C4-2B (cell line): Measurements from ENCODE around the gene RAB22A.

Source experiments
- H3K27ac ChIP-seq: fragments of 450-650 bp; 2 replicates; pipeline ENCODE4 v1.5.1; 2017
- ZFX ChIP-seq: fragments of 450-650 bp; IDR thresholded peaks from 2 replicates; pipeline ENCODE4 v1.6.1; 2017
- TF ChIP-seq, protein P1 (sequence below): fragments of 450-650 bp; conservative IDR thresholded peaks from 2 replicates; pipeline ENCODE4 v1.5.1; 2017; ENCODE audit warnings: mild to moderate bottlenecking

The RAB22A gene

GRCh38 chr20:58344741-58345140 is 35.2 kb downstream of the RAB22A start:
- TF ChIP-seq ZFX: no peak
- TF ChIP-seq, protein P1, sequence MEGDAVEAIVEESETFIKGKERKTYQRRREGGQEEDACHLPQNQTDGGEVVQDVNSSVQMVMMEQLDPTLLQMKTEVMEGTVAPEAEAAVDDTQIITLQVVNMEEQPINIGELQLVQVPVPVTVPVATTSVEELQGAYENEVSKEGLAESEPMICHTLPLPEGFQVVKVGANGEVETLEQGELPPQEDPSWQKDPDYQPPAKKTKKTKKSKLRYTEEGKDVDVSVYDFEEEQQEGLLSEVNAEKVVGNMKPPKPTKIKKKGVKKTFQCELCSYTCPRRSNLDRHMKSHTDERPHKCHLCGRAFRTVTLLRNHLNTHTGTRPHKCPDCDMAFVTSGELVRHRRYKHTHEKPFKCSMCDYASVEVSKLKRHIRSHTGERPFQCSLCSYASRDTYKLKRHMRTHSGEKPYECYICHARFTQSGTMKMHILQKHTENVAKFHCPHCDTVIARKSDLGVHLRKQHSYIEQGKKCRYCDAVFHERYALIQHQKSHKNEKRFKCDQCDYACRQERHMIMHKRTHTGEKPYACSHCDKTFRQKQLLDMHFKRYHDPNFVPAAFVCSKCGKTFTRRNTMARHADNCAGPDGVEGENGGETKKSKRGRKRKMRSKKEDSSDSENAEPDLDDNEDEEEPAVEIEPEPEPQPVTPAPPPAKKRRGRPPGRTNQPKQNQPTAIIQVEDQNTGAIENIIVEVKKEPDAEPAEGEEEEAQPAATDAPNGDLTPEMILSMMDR: no peak
- H3K27ac ChIP-seq: no peak overlapping the region

DNA sequence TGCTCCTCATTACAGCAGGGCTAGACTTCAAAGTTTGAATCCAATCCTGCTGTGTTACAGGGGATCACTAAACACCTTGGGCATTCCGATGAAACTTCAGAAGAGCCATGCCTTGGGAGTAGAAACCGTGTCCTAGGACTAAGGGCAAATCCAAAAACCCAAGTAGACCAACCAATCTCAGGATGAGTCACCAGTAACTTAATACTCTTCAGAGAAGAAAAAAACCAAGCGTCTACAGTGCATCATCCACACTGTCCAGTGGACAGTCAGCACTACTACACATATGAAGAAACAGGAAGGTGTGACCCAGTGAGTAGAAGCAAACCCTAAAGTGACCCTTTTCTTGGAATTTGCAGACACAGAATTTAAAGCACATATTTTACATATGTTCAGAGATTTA is 40.1 kb downstream of the RAB22A start:
- TF ChIP-seq ZFX: no peak
- TF ChIP-seq, protein P1: no peak
- no peak overlapping the region for H3K27ac ChIP-seq

DNA sequence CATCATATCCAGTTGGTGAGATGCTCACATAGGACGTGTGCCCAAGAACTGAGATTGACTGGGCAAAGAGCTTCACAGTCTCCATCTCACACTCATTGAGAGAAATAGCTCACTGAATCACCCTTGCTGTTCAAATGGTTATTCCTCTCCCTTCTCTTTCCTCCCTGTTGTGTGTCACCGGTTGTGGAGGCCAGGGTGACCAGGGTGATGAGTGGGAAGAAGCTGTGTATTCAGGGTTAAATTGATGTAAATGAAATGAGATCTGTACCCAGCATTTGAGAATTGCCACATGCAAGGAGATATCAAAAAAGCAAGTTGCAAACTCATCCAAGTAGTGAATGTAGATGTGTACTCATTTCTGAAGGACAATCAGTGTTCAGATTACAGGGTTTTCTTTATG is 43.0 kb downstream of the RAB22A start:
- no peak for TF ChIP-seq ZFX
- TF ChIP-seq, protein P1: no peak

DNA sequence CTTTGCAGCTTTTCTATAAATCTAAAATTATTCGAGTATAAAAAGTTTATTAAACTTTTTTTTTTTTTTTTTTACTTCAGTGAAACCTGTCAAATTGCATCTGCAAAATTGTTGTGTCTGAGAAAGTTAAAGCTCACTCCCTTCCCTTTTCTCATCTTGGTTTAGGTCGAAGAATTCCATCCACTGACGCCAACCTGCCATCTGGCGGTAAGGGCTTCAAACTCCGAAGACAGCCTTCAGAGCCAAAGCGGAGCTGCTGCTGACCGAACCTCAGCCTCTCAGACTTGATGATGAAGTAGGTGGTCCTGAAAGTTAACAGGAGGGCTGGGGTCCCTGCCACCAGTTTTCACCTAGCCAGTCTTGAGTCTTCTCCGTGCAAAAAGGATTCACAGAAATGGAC is 49.9 kb downstream of the RAB22A start:
- TF ChIP-seq, protein P1: no peak
- no peak for TF ChIP-seq ZFX
- no peak overlapping the region for H3K27ac ChIP-seq

More for the DNA sequence above, 43.0 kb downstream of the RAB22A start:
- H3K27ac ChIP-seq: no peak overlapping the region

- TF ChIP-seq, protein P1: no peak
- TF ChIP-seq ZFX: no peak
These were observed 51.4 kb downstream of the RAB22A start for GRCh38 chr20:58360936-58361335.

DNA sequence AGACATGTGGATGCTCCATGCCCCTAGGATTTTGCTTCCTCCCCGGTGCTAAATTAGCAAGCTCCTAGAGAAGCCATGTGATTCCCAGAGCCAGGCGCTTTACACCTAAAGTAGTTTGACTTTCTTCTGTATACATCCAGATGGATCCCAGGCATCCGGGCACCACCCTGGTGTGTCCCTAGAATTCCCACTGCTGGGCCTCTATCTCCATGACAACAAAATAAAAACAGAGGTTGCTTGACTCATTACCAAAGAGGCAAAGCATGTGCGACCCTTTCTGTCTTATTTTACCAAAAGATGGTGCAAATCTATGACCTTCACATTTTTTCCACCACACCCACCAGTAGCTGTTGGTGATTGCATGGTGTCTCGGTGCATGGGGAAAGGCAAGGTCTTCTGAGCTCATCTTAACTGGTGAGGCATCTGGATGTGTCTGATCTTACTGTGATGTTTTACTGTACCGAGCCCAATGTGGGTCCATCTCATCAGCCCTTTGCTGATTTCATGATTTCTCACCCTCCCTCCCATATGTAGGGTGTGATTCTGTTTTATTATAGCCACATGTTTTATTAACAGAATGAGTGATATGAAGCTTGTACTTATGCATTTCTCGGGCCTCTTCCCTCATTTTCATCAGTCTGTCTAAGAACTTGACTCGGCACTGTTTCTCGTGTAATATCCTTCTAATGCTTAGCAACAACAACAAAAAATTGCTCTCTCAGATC is 52.1 kb downstream of the RAB22A start:
- TF ChIP-seq, protein P1: no peak
- no peak for TF ChIP-seq ZFX

More at GRCh38 chr20:58360936-58361335, 51.4 kb downstream of the RAB22A start:
- H3K27ac ChIP-seq: no peak overlapping the region

DNA sequence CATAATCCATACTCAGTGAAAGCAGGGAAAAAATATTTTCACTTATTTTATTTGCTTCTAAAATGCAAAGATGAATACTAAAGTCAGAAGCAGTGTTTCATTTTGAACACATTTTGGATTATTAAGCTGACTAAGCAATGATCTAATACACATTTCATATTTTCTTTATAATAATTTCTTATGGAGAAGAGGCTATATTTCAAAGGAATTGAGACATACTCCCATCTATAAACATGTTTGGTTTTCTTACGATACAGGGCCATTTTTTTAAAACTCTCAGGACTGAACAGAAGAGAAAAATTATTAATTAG is 52.6 kb downstream of the RAB22A start:
- no peak overlapping the region for H3K27ac ChIP-seq
- TF ChIP-seq ZFX: no peak
- TF ChIP-seq, protein P1: no peak

More for the DNA sequence above, 52.1 kb downstream of the RAB22A start:
- H3K27ac ChIP-seq: no peak overlapping the region
